Lower leg skin (tissue), 3 donors: ENCODE measurements around the gene CCDC57.
A peak's percentile ranks its signal among the peaks of the same experiment; 100 is the strongest.

Source experiments
- CTCF ChIP-seq, 3 donors: fragments of 450-650 bp; IDR thresholded peaks; one replicate each; pipeline ENCODE4 v1.5.1; 2016; ENCODE audit warnings: antibody characterized with exemption in 3 of 3, mild to moderate bottlenecking in 3 of 3, moderate library complexity in 2 of 3
- POLR2A ChIP-seq, 2 donors: fragments of 450-650 bp; IDR thresholded peaks; one replicate each; pipeline ENCODE4 v1.6.1; 2016 to 2017; ENCODE audit warnings: antibody characterized with exemption in 2 of 2, mild to moderate bottlenecking in 1 of 2, moderate library complexity in 1 of 2

GRCh38 chr17:82236142-82236971, 23.7 kb upstream of the CCDC57 start:
- TF ChIP-seq CTCF (IDR thresholded peaks at IDR 0.05) (peak in 1 of 3 donors; percentile 65), POLR2A (IDR thresholded peaks at IDR 0.05) (no peak)
